Measurements from ENCODE around the gene RNPEPL1.

The RNPEPL1 gene

GRCh38 chr2:240628507-240628807 lies 60.2 kb downstream of the RNPEPL1 start:
- Histone ChIP-seq H3K4me3 (ENCODE audit: low read depth, low read length) (peak overlapping the region; percentile 28), H3K23ac (ENCODE audit: low read length) (no peak overlapping the region), H2AK5ac (ENCODE audit: low read length) (no peak overlapping the region), H3K27me3 (ENCODE audit: insufficient read depth, low read length) (no peaks in the 10 kb centered on the region), H3K79me2 (ENCODE audit: control insufficient read depth, insufficient read depth, low read length, poor library complexity) (no peaks in the 10 kb centered on the region), H3K36me3 (ENCODE audit: control insufficient read depth in 1 of 2, insufficient read depth in 2 of 2, low read length in 2 of 2) (no peaks in the 10 kb centered on the region), H3K14ac (ENCODE audit: low read length) (no peak overlapping the region), H4K8ac (ENCODE audit: low read depth, low read length) (no peak overlapping the region), H4K91ac (ENCODE audit: low read depth, low read length) (no peak overlapping the region), H2BK5ac (ENCODE audit: low read depth, low read length, poor library complexity) (no peak overlapping the region), H2AFZ (ENCODE audit: insufficient read depth, low read length, poor library complexity) (no peak overlapping the region), H3K4me1 (ENCODE audit: control insufficient read depth in 1 of 2, insufficient read depth in 2 of 2, low read length in 2 of 2) (no peaks in the 10 kb centered on the region), H4K12ac (ENCODE audit: low read depth, low read length) (no peak overlapping the region), H3K79me1 (ENCODE audit: low read length) (no peaks in the 10 kb centered on the region), H3K27ac (ENCODE audit: low read depth, low read length) (no peak overlapping the region), H3K9me3 (ENCODE audit: insufficient read depth, low read depth, low read length) (peaks cover 29% of the 10 kb centered on the region), H3K9ac (ENCODE audit: low read length) (no peak overlapping the region), H2BK12ac (ENCODE audit: low read length) (no peak overlapping the region), H3K18ac (ENCODE audit: low read length) (no peak overlapping the region), H3K4me2 (ENCODE audit: low read length) (no peak overlapping the region), H2BK120ac (ENCODE audit: insufficient read depth, low read length, poor library complexity) (no peak overlapping the region), H3K4ac (ENCODE audit: low read depth, low read length) (no peak overlapping the region)
- DNase-seq, result no peak
- no CpG with 5 or more reads among the region's 7 CpGs for WGBS (ENCODE audit: extremely low coverage, insufficient coverage, insufficient read length)

DNA sequence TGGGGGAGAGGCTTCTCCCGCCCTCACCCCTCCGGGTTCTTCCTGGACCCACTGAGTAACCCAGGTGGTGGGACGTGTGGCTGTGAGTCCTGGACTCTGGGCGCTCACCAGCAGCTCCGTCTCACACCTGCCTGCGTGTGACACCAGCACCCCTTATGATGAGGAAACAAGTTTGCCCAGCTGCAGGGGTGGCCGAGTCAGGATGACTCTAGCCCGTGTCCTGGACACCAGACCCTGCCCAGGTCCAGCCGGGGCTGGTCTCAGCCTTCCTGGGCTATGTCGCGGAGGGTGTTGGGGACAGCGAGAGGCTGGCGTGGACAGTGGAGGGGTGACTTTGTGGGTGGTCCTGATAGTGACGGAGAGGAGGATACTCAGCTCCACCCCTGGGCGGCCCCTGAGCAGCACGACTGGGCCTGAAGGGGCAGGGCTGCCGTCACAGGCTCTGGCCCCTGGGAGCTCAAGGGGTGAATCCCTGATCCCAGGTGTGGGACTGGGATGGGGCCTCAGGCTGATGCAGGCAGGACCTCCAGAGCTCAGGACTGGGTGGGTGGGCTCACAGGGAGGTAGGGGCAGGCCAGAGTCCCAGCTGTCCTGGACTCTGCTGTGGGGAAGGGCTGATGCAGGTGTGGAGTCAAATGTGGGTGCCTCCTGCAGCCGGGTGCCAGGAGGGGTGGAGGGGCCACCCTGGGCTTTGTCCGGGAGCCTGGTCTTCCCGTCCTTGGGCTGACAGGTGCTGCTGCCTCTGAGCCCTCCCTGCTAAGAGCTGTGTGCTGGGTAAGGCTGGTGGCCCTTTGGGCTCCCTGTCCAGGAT lies 60.7 kb downstream of the RNPEPL1 start:
- H3K9me3 ChIP-seq (ENCODE audit: insufficient read depth, low read depth, low read length), result peaks cover 33% of the 10 kb centered on the region
- H2BK5ac ChIP-seq (ENCODE audit: low read depth, low read length, poor library complexity), result no peak overlapping the region
- no peak overlapping the region for H4K91ac ChIP-seq (ENCODE audit: low read depth, low read length)
- H4K8ac ChIP-seq (ENCODE audit: low read depth, low read length), result no peak overlapping the region
- H3K4me2 ChIP-seq (ENCODE audit: low read length), result no peak overlapping the region
- no peak for DNase-seq
- no peak overlapping the region for H3K14ac ChIP-seq (ENCODE audit: low read length)
- H2AK5ac ChIP-seq (ENCODE audit: low read length), result no peak overlapping the region
- no peaks in the 10 kb centered on the region for H3K79me1 ChIP-seq (ENCODE audit: low read length)
- no peaks in the 10 kb centered on the region for H3K79me2 ChIP-seq (ENCODE audit: control insufficient read depth, insufficient read depth, low read length, poor library complexity)
- no CpG with 5 or more reads among the region's 20 CpGs for WGBS (ENCODE audit: extremely low coverage, insufficient coverage, insufficient read length)
- no peak overlapping the region for H3K23ac ChIP-seq (ENCODE audit: low read length)
- H2BK120ac ChIP-seq (ENCODE audit: insufficient read depth, low read length, poor library complexity), result no peak overlapping the region
- no peak overlapping the region for H2AFZ ChIP-seq (ENCODE audit: insufficient read depth, low read length, poor library complexity)
- H3K18ac ChIP-seq (ENCODE audit: low read length), result no peak overlapping the region
- H3K4me1 ChIP-seq (ENCODE audit: control insufficient read depth in 1 of 2, insufficient read depth in 2 of 2, low read length in 2 of 2), result no peaks in the 10 kb centered on the region
- no peaks in the 10 kb centered on the region for H3K36me3 ChIP-seq (ENCODE audit: control insufficient read depth in 1 of 2, insufficient read depth in 2 of 2, low read length in 2 of 2)
- H3K27me3 ChIP-seq (ENCODE audit: insufficient read depth, low read length), result no peaks in the 10 kb centered on the region
- no peak overlapping the region for H3K4ac ChIP-seq (ENCODE audit: low read depth, low read length)
- no peak overlapping the region for H3K27ac ChIP-seq (ENCODE audit: low read depth, low read length)
- no peak overlapping the region for H2BK12ac ChIP-seq (ENCODE audit: low read length)
- H3K4me3 ChIP-seq (ENCODE audit: low read depth, low read length), result peak overlapping the region; percentile 28
- no peak overlapping the region for H3K9ac ChIP-seq (ENCODE audit: low read length)
- no peak overlapping the region for H4K12ac ChIP-seq (ENCODE audit: low read depth, low read length)

GRCh38 chr2:240629619-240629967 lies 61.3 kb downstream of the RNPEPL1 start:
- Histone ChIP-seq H3K4ac (ENCODE audit: low read depth, low read length) (no peak overlapping the region), H3K9me3 (ENCODE audit: insufficient read depth, low read depth, low read length) (peaks cover 33% of the 10 kb centered on the region), H3K4me2 (ENCODE audit: low read length) (no peak overlapping the region), H3K36me3 (ENCODE audit: control insufficient read depth in 1 of 2, insufficient read depth in 2 of 2, low read length in 2 of 2) (no peaks in the 10 kb centered on the region), H3K4me1 (ENCODE audit: control insufficient read depth in 1 of 2, insufficient read depth in 2 of 2, low read length in 2 of 2) (no peaks in the 10 kb centered on the region), H3K9ac (ENCODE audit: low read length) (no peak overlapping the region), H4K12ac (ENCODE audit: low read depth, low read length) (no peak overlapping the region), H3K79me2 (ENCODE audit: control insufficient read depth, insufficient read depth, low read length, poor library complexity) (no peaks in the 10 kb centered on the region), H2AK5ac (ENCODE audit: low read length) (no peak overlapping the region), H3K79me1 (ENCODE audit: low read length) (no peaks in the 10 kb centered on the region), H2BK120ac (ENCODE audit: insufficient read depth, low read length, poor library complexity) (no peak overlapping the region), H3K4me3 (ENCODE audit: low read depth, low read length) (no peak overlapping the region), H2BK12ac (ENCODE audit: low read length) (no peak overlapping the region), H3K23ac (ENCODE audit: low read length) (no peak overlapping the region), H3K27me3 (ENCODE audit: insufficient read depth, low read length) (no peaks in the 10 kb centered on the region), H4K8ac (ENCODE audit: low read depth, low read length) (no peak overlapping the region), H2AFZ (ENCODE audit: insufficient read depth, low read length, poor library complexity) (no peak overlapping the region), H3K14ac (ENCODE audit: low read length) (no peak overlapping the region), H3K18ac (ENCODE audit: low read length) (no peak overlapping the region), H2BK5ac (ENCODE audit: low read depth, low read length, poor library complexity) (no peak overlapping the region), H4K91ac (ENCODE audit: low read depth, low read length) (no peak overlapping the region), H3K27ac (ENCODE audit: low read depth, low read length) (no peak overlapping the region)
- no peak for DNase-seq
- WGBS (ENCODE audit: extremely low coverage, insufficient coverage, insufficient read length), result no CpG with 5 or more reads among the region's 5 CpGs

- Histone ChIP-seq H4K91ac (ENCODE audit: low read depth, low read length) (no peak overlapping the region), H2BK12ac (ENCODE audit: low read length) (no peak overlapping the region), H3K79me2 (ENCODE audit: control insufficient read depth, insufficient read depth, low read length, poor library complexity) (no peaks in the 10 kb centered on the region), H2AFZ (ENCODE audit: insufficient read depth, low read length, poor library complexity) (no peak overlapping the region), H3K14ac (ENCODE audit: low read length) (no peak overlapping the region), H4K12ac (ENCODE audit: low read depth, low read length) (no peak overlapping the region), H2AK5ac (ENCODE audit: low read length) (no peak overlapping the region), H3K9ac (ENCODE audit: low read length) (no peak overlapping the region), H3K9me3 (ENCODE audit: insufficient read depth, low read depth, low read length) (peaks cover 36% of the 10 kb centered on the region), H4K8ac (ENCODE audit: low read depth, low read length) (no peak overlapping the region), H3K4ac (ENCODE audit: low read depth, low read length) (no peak overlapping the region), H3K4me1 (ENCODE audit: control insufficient read depth in 1 of 2, insufficient read depth in 2 of 2, low read length in 2 of 2) (no peaks in the 10 kb centered on the region), H3K18ac (ENCODE audit: low read length) (no peak overlapping the region), H3K36me3 (ENCODE audit: control insufficient read depth in 1 of 2, insufficient read depth in 2 of 2, low read length in 2 of 2) (no peaks in the 10 kb centered on the region), H3K27ac (ENCODE audit: low read depth, low read length) (no peak overlapping the region), H2BK120ac (ENCODE audit: insufficient read depth, low read length, poor library complexity) (no peak overlapping the region), H3K79me1 (ENCODE audit: low read length) (no peaks in the 10 kb centered on the region), H2BK5ac (ENCODE audit: low read depth, low read length, poor library complexity) (no peak overlapping the region), H3K4me3 (ENCODE audit: low read depth, low read length) (no peak overlapping the region), H3K23ac (ENCODE audit: low read length) (no peak overlapping the region), H3K27me3 (ENCODE audit: insufficient read depth, low read length) (no peaks in the 10 kb centered on the region), H3K4me2 (ENCODE audit: low read length) (no peak overlapping the region)
- DNase-seq, result no peak
- WGBS (ENCODE audit: extremely low coverage, insufficient coverage, insufficient read length), result no CpG with 5 or more reads among the region's 50 CpGs
Measured at GRCh38 chr2:240629968-240630770, 61.9 kb downstream of the RNPEPL1 start.
